ENCODE data around the gene PEAK3. TPM values are rescaled to one million over a fixed set of nuclear protein-coding genes. Genes with fewer than 3 reads are reported as not detected.
A peak's percentile ranks its signal among the peaks of the same experiment; 100 is the strongest.

PEAK3 gene
- total RNA-seq, 1 donor from 2014 or later, result 0.50 TPM

GRCh38 chr19:2242816-2243215, 39.2 kb downstream of the PEAK3 start:
- no peak for DNase-seq (ENCODE audit: low spot score)
- H3K27me3 Mint-ChIP-seq (ENCODE audit: low read depth), result no peaks in the 10 kb centered on the region
- no peak overlapping the region for H3K4me3 Mint-ChIP-seq (ENCODE audit: unreplicated experiment)
- H3K9me3 Mint-ChIP-seq (ENCODE audit: low read depth), result no peaks in the 10 kb centered on the region
- H3K36me3 Mint-ChIP-seq (ENCODE audit: low read depth), result peaks cover 6% of the 10 kb centered on the region
- H3K27ac Mint-ChIP-seq (ENCODE audit: unreplicated experiment), result no peak overlapping the region
- peaks cover 45% of the 10 kb centered on the region for H3K4me1 Mint-ChIP-seq (ENCODE audit: low read depth)
- TF ChIP-seq CTCF (IDR thresholded peaks at IDR 0.05), result no peak

- Mint-ChIP-seq H3K4me3 (ENCODE audit: unreplicated experiment) (no peak overlapping the region), H3K27me3 (ENCODE audit: low read depth) (no peaks in the 10 kb centered on the region), H3K36me3 (ENCODE audit: low read depth) (peaks cover 6% of the 10 kb centered on the region), H3K9me3 (ENCODE audit: low read depth) (no peaks in the 10 kb centered on the region), H3K4me1 (ENCODE audit: low read depth) (peaks cover 51% of the 10 kb centered on the region), H3K27ac (ENCODE audit: unreplicated experiment) (no peak overlapping the region)
- TF ChIP-seq CTCF (IDR thresholded peaks at IDR 0.05), result no peak
- DNase-seq (ENCODE audit: low spot score), result no peak
Measured at GRCh38 chr19:2242092-2242537, 39.9 kb downstream of the PEAK3 start.

- peaks cover 6% of the 10 kb centered on the region for H3K36me3 Mint-ChIP-seq (ENCODE audit: low read depth)
- DNase-seq (ENCODE audit: low spot score), result no peak
- no peaks in the 10 kb centered on the region for H3K27me3 Mint-ChIP-seq (ENCODE audit: low read depth)
- peak overlapping the region; percentile 95 for H3K27ac Mint-ChIP-seq (ENCODE audit: unreplicated experiment)
- peaks cover 53% of the 10 kb centered on the region for H3K4me1 Mint-ChIP-seq (ENCODE audit: low read depth)
- no peaks in the 10 kb centered on the region for H3K9me3 Mint-ChIP-seq (ENCODE audit: low read depth)
- no peak for TF ChIP-seq CTCF (IDR thresholded peaks at IDR 0.05)
- peak overlapping the region; percentile 96 for H3K4me3 Mint-ChIP-seq (ENCODE audit: unreplicated experiment)
Measured at GRCh38 chr19:2240881-2241760, 40.9 kb downstream of the PEAK3 start.

GRCh38 chr19:2239771-2240770, 41.9 kb downstream of the PEAK3 start:
- H3K9me3 Mint-ChIP-seq (ENCODE audit: low read depth), result no peaks in the 10 kb centered on the region
- H3K27me3 Mint-ChIP-seq (ENCODE audit: low read depth), result no peaks in the 10 kb centered on the region
- H3K4me1 Mint-ChIP-seq (ENCODE audit: low read depth), result peaks cover 57% of the 10 kb centered on the region
- DNase-seq (ENCODE audit: low spot score), result no peak
- H3K36me3 Mint-ChIP-seq (ENCODE audit: low read depth), result peaks cover 1% of the 10 kb centered on the region
- TF ChIP-seq CTCF (IDR thresholded peaks at IDR 0.05), result no peak
- peak overlapping the region; percentile 96 for H3K4me3 Mint-ChIP-seq (ENCODE audit: unreplicated experiment)
- H3K27ac Mint-ChIP-seq (ENCODE audit: unreplicated experiment), result peak overlapping the region; percentile 95

GRCh38 chr19:2239173-2239572, 42.8 kb downstream of the PEAK3 start:
- Mint-ChIP-seq H3K27ac (ENCODE audit: unreplicated experiment) (peak overlapping the region; percentile 95), H3K36me3 (ENCODE audit: low read depth) (peaks cover 1% of the 10 kb centered on the region)

More at GRCh38 chr19:2239173-2239572, 42.8 kb downstream of the PEAK3 start:
- no peak for TF ChIP-seq CTCF (IDR thresholded peaks at IDR 0.05)
- Mint-ChIP-seq H3K4me1 (ENCODE audit: low read depth) (peaks cover 65% of the 10 kb centered on the region), H3K27me3 (ENCODE audit: low read depth) (no peaks in the 10 kb centered on the region), H3K4me3 (ENCODE audit: unreplicated experiment) (peak overlapping the region; percentile 96), H3K9me3 (ENCODE audit: low read depth) (no peaks in the 10 kb centered on the region)
- DNase-seq (ENCODE audit: low spot score), result no peak
